ENCODE results near the gene CFB. TPM values are rescaled to one million over a fixed set of nuclear protein-coding genes. Genes with fewer than 3 reads are reported as not detected.

CFB gene
- total and polyA plus RNA-seq, 2 of the 13 experiments (the other 11 are each of a cell fraction or from before 2014, with no cell fraction given): 171 to 513 TPM

DNA sequence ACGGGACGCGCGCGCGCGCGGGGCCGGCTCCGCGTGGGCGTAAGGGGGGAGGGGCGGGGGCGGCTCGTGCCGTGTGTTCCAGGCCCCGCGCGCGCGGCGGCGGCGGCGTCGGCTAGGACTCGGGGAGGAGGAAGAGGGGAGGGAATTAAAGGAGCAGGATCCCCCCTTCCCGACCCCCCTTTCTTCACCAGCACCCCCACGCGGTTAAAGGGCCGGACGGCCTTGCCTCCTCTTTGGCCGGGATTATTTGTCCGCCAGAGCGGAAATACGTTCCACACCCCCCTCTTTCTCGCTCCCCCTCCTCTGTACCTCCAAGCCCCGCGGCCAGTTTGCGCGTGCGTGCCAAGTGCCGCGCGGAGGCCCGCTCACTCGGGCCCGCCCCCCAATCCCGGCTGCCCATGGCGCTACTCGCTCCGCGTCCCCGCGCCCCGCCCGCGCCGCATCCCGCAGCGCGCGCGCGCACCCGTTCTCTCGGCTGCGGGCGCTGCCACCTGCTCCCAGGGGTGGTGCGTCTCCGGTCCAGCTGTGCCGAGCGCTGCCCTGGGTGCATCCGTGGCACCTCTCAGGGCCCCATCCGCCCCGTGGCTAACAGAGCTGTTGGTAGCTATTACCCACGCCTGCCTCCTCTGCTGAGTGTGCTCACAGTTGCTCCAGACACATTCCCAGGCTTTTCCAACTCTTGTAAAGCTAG, 43.8 kb upstream of the CFB start, which contains the start of gene ZBTB12 (continued):
- peak; percentile 85; the same call in 1 of the 2 replicates for TF ChIP-seq EED (CRISPR knock-in tag; IDR thresholded peaks at IDR 0.05)
- TF ChIP-seq ZNF225 (CRISPR knock-in tag; IDR thresholded peaks at IDR 0.05): 0 out of 2 replicates have a peak, but pooled peaks have one; percentile 32
- TF ChIP-seq SPEN (CRISPR knock-in tag; IDR thresholded peaks at IDR 0.05; ENCODE audit: low read depth): peak; percentile 67
- 0 out of 2 replicates have a peak, but pooled peaks have one; percentile 31 for TF ChIP-seq ISX (CRISPR knock-in tag; conservative IDR thresholded peaks at IDR 0.05)
- TF ChIP-seq ZNF234 (CRISPR knock-in tag; conservative IDR thresholded peaks at IDR 0.05): peak; percentile 74; the same call in 1 of the 2 replicates
- peak; percentile 74; the same call in 1 of the 2 replicates for TF ChIP-seq PHF21A (CRISPR knock-in tag; IDR thresholded peaks at IDR 0.05)
- peak; percentile 64; the same call in 1 of the 2 replicates for TF ChIP-seq ZNF788 (CRISPR knock-in tag; IDR thresholded peaks at IDR 0.05; ENCODE audit: borderline replicate concordance)
- peak; percentile 77 for TF ChIP-seq HNRNPLL (IDR thresholded peaks at IDR 0.05; ENCODE audit: low read depth, low read length, poor library complexity, severe bottlenecking)
- no peak for TF ChIP-seq NR2F6 (IDR thresholded peaks at IDR 0.05)
- TF ChIP-seq NR2F6 (CRISPR knock-in tag; IDR thresholded peaks at IDR 0.05): no peak
- TF ChIP-seq, protein P1, sequence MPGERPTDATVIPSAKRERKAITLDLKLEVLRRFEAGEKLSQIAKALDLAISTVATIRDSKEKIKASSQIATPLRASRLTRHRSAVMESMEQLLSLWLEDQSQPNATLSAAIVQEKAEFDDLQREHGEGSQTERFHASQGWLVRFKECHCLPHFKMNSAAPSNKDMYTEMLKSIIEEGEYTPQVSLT (CRISPR knock-in tag; IDR thresholded peaks at IDR 0.05; ENCODE audit: borderline replicate concordance, low read depth): peak; percentile 63; the same call in 1 of the 2 replicates
- peak; percentile 73 for TF ChIP-seq ZNF138 (CRISPR knock-in tag; IDR thresholded peaks at IDR 0.05; ENCODE audit: low read depth)
- TF ChIP-seq MYC (CRISPR knock-in tag; IDR thresholded peaks at IDR 0.05; ENCODE audit: borderline replicate concordance): peak; percentile 69
- TF ChIP-seq ZFY (CRISPR knock-in tag; IDR thresholded peaks at IDR 0.05): peak; percentile 52; the same call in 1 of the 2 replicates
- TF ChIP-seq ZNF749 (CRISPR knock-in tag; IDR thresholded peaks at IDR 0.05; ENCODE audit: borderline replicate concordance): peak; percentile 75; the same call in 1 of the 2 replicates
- peak; percentile 57 for TF ChIP-seq ZFX (CRISPR knock-in tag; IDR thresholded peaks at IDR 0.05; ENCODE audit: low read depth)
- TF ChIP-seq ISL2 (CRISPR knock-in tag; IDR thresholded peaks at IDR 0.05): no peak
- no peak for TF ChIP-seq ARHGAP35 (CRISPR knock-in tag; IDR thresholded peaks at IDR 0.05; ENCODE audit: borderline replicate concordance)
- TF ChIP-seq, protein P2, sequence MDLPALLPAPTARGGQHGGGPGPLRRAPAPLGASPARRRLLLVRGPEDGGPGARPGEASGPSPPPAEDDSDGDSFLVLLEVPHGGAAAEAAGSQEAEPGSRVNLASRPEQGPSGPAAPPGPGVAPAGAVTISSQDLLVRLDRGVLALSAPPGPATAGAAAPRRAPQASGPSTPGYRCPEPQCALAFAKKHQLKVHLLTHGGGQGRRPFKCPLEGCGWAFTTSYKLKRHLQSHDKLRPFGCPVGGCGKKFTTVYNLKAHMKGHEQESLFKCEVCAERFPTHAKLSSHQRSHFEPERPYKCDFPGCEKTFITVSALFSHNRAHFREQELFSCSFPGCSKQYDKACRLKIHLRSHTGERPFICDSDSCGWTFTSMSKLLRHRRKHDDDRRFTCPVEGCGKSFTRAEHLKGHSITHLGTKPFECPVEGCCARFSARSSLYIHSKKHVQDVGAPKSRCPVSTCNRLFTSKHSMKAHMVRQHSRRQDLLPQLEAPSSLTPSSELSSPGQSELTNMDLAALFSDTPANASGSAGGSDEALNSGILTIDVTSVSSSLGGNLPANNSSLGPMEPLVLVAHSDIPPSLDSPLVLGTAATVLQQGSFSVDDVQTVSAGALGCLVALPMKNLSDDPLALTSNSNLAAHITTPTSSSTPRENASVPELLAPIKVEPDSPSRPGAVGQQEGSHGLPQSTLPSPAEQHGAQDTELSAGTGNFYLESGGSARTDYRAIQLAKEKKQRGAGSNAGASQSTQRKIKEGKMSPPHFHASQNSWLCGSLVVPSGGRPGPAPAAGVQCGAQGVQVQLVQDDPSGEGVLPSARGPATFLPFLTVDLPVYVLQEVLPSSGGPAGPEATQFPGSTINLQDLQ (CRISPR knock-in tag; IDR thresholded peaks at IDR 0.05): peak; percentile 92
- TF ChIP-seq ZNF709 (CRISPR knock-in tag; IDR thresholded peaks at IDR 0.05): peak; percentile 89; the same call in 1 of the 2 replicates
- TF ChIP-seq, protein P3, sequence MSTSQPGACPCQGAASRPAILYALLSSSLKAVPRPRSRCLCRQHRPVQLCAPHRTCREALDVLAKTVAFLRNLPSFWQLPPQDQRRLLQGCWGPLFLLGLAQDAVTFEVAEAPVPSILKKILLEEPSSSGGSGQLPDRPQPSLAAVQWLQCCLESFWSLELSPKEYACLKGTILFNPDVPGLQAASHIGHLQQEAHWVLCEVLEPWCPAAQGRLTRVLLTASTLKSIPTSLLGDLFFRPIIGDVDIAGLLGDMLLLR (CRISPR knock-in tag; IDR thresholded peaks at IDR 0.05): peak; percentile 52; the same call in 1 of the 2 replicates
- peak; percentile 99 for TF ChIP-seq AKAP8 (CRISPR knock-in tag; IDR thresholded peaks at IDR 0.05)
- TF ChIP-seq ZNF224 (CRISPR knock-in tag; IDR thresholded peaks at IDR 0.05): no peak
- peak; percentile 86 for TF ChIP-seq ZBTB1 (CRISPR knock-in tag; IDR thresholded peaks at IDR 0.05; ENCODE audit: borderline replicate concordance)
- TF ChIP-seq, protein P4, sequence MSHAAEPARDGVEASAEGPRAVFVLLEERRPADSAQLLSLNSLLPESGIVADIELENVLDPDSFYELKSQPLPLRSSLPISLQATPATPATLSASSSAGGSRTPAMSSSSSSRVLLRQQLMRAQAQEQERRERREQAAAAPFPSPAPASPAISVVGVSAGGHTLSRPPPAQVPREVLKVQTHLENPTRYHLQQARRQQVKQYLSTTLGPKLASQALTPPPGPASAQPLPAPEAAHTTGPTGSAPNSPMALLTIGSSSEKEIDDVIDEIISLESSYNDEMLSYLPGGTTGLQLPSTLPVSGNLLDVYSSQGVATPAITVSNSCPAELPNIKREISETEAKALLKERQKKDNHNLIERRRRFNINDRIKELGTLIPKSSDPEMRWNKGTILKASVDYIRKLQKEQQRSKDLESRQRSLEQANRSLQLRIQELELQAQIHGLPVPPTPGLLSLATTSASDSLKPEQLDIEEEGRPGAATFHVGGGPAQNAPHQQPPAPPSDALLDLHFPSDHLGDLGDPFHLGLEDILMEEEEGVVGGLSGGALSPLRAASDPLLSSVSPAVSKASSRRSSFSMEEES (CRISPR knock-in tag; IDR thresholded peaks at IDR 0.05): no peak
- TF ChIP-seq ZNF589 (CRISPR knock-in tag; conservative IDR thresholded peaks at IDR 0.05): 0 out of 2 replicates have a peak, but pooled peaks have one; percentile 39
